K562 (cell line): ENCODE results near the gene EXOSC6. TPM values are rescaled to one million over a fixed set of nuclear protein-coding genes. Genes with fewer than 3 reads are reported as not detected.
A peak's percentile ranks its signal among the peaks of the same experiment; 100 is the strongest.

Experiments used
- ARNT ChIP-seq, 2 experiments: fragments of 450-650 bp; IDR thresholded peaks; 2 replicates each; pipeline ENCODE4 v1.6.1; 2016; ENCODE audit warnings: mild to moderate bottlenecking in 1 of 2
- COPS2 ChIP-seq: fragments of 450-650 bp; conservative IDR thresholded peaks from 2 replicates; pipeline ENCODE4 v1.6.1; 2016; ENCODE audit warnings: mild to moderate bottlenecking, moderate library complexity
- CREM ChIP-seq: IDR thresholded peaks from 2 replicates; pipeline ENCODE4 v1.6.1; 2014; ENCODE audit warnings: antibody characterized with exemption, low read depth
- EGR1 ChIP-seq: fragments of 450-650 bp; conservative IDR thresholded peaks from 2 replicates; pipeline ENCODE4 v1.6.1; 2017; ENCODE audit warnings: mild to moderate bottlenecking
- ELF2 ChIP-seq: fragments of 250-450 bp; sonication (Bioruptor Pico); IDR thresholded peaks from 2 replicates; pipeline ENCODE4 v1.5.0; 2021; ENCODE audit warnings: mild to moderate bottlenecking
- GABPA ChIP-seq: fragments of 200-800 bp; sonication (Bioruptor generic); conservative IDR thresholded peaks from 2 replicates; pipeline ENCODE4 v1.6.1; 2016; ENCODE audit warnings: low read depth, missing genetic modification characterization, missing compliant biosample characterization
- GATAD2B ChIP-seq: fragments of 450-650 bp; IDR thresholded peaks from 2 replicates; pipeline ENCODE4 v1.6.1; 2017; ENCODE audit warnings: mild to moderate bottlenecking, borderline replicate concordance
- HDAC2 ChIP-seq: fragments of 450-650 bp; IDR thresholded peaks from 2 replicates; pipeline ENCODE4 v1.6.1; 2016; ENCODE audit warnings: mild to moderate bottlenecking
- HDAC6 ChIP-seq: IDR thresholded peaks from 2 replicates; pipeline ENCODE4 v1.6.1; 2012; ENCODE audit warnings: low read depth, mild to moderate bottlenecking, control low read depth, inconsistent platforms, low read length, moderate library complexity
- KDM2B ChIP-seq: fragments of 250-450 bp; sonication (Bioruptor Pico); IDR thresholded peaks from 2 replicates; pipeline ENCODE4 v1.8.0; 2021; ENCODE audit warnings: mild to moderate bottlenecking, moderate library complexity
- NR2F6 ChIP-seq: fragments of 450-650 bp; formaldehyde crosslinking; IDR thresholded peaks from 2 replicates; pipeline ENCODE4 v1.4.0; 2020; ENCODE audit warnings: mild to moderate bottlenecking
- RBBP5 ChIP-seq: fragments of 200-600 bp; sonication (generic); IDR thresholded peaks from 2 replicates; pipeline ENCODE4 v1.6.1; 2012; ENCODE audit warnings: borderline replicate concordance, mild to moderate bottlenecking, low read length, control low read depth, inconsistent platforms; ENCODE audit not compliant: insufficient read depth, poor library complexity, severe bottlenecking
- SMARCE1 ChIP-seq: fragments of 450-650 bp; IDR thresholded peaks from 2 replicates; pipeline ENCODE4 v1.7.1; 2016; ENCODE audit warnings: mild to moderate bottlenecking
- TEAD4 ChIP-seq, 2 experiments: sonication (generic) in 1 of 2; formaldehyde crosslinking in 1 of 2; IDR thresholded peaks; 2 replicates each; pipeline versions ENCODE4 v1.6.1 to v1.8.0; 2012 to 2022; ENCODE audit warnings: borderline replicate concordance in 1 of 2, inconsistent platforms in 1 of 2, low read length in 1 of 2, mild to moderate bottlenecking in 1 of 2, missing genetic modification reagents in 1 of 2
- TFAM ChIP-seq: fragments of 250-450 bp; sonication (Bioruptor Pico); conservative IDR thresholded peaks from 2 replicates; pipeline ENCODE4 v1.5.0; 2021; ENCODE audit warnings: mild to moderate bottlenecking, moderate library complexity
- TRIM24 ChIP-seq, 2 experiments: fragments of 450-650 bp; IDR thresholded peaks; 2 replicates each; pipeline ENCODE4 v1.6.1; 2016
- VEZF1 ChIP-seq: fragments of 200-800 bp; sonication (Bioruptor generic); IDR thresholded peaks from 2 replicates; pipeline ENCODE4 v1.6.1; 2017; ENCODE audit warnings: missing genetic modification characterization, missing compliant biosample characterization
- ZNF274 ChIP-seq: IDR thresholded peaks from 2 replicates; pipeline ENCODE4 v1.6.1; 2011; ENCODE audit warnings: low read depth, mild to moderate bottlenecking, low read length, moderate library complexity, borderline replicate concordance
- ZNF282 ChIP-seq: sonication (generic); formaldehyde crosslinking; IDR thresholded peaks from 2 replicates; pipeline ENCODE4 v1.8.1; 2023; ENCODE audit warnings: missing genetic modification reagents
- ZNF445 ChIP-seq: fragments of 250-450 bp; sonication (Bioruptor Pico); IDR thresholded peaks from 2 replicates; pipeline ENCODE4 v1.4.0; 2020; ENCODE audit warnings: low read depth, mild to moderate bottlenecking, moderate library complexity
- ZNF449 ChIP-seq: fragments of 250-450 bp; sonication (Bioruptor Pico); IDR thresholded peaks from 2 replicates; pipeline ENCODE4 v1.8.0; 2022; ENCODE audit warnings: moderate library complexity, mild to moderate bottlenecking, inconsistent platforms
- ZNF75A ChIP-seq: fragments of 450-650 bp; formaldehyde crosslinking; IDR thresholded peaks from 2 replicates; pipeline ENCODE4 v1.4.0; 2020; ENCODE audit warnings: mild to moderate bottlenecking
- polyA plus RNA-seq, 8 experiments: library from polyadenylated mRNA; depleted of rRNA in 4 of 8; stranded (reverse) in 5 of 8; unstranded in 3 of 8; fragments of >200 nt; fragmentation: Nextera tagmentation in 2 of 8; fragmentation: Illumina TruSeq in 1 of 8; extraction: Ambion mirVana in 2 of 8; extraction: Trizol in 1 of 8; gene quantifications; 2 replicates each; pipeline versions ENCODE4 v1.2.1 to v1.2.3, GENCODE V29; 2011 to 2014; ENCODE audit warnings: inconsistent platforms in 1 of 8, missing spikeins in 1 of 8
- total RNA-seq, 7 experiments: library from RNA; depleted of rRNA in 6 of 7; stranded (reverse); fragments of >200 nt in 6 of 7; fragmentation: Illumina TruSeq in 2 of 7; extraction: Trizol in 2 of 7; gene quantifications; 2 replicates each; pipeline versions ENCODE4 v1.2.1 to v1.2.3, GENCODE V29; 2011 to 2021; ENCODE audit warnings: low replicate concordance in 1 of 7
- TF ChIP-seq, protein P1 (sequence below): fragments of 250-450 bp; sonication (Bioruptor Pico); IDR thresholded peaks from 2 replicates; pipeline ENCODE4 v1.5.0; 2021
- TF ChIP-seq, protein P2 (sequence below): fragments of 450-650 bp; IDR thresholded peaks from 2 replicates; pipeline ENCODE4 v1.6.1; 2016; ENCODE audit warnings: mild to moderate bottlenecking

The EXOSC6 gene
- total and polyA plus RNA-seq, 9 of the 15 experiments (the other 6 are each of a cell fraction or from before 2014, with no cell fraction given) = 9.2 to 29.0 (median 15.6) TPM

GRCh38 chr16:70251629-70252354, at the start of gene EXOSC6 (continued):
- TF ChIP-seq KDM2B (CRISPR knock-in tag) (peak; percentile 93), VEZF1 (CRISPR knock-in tag) (peak; percentile 65; the same call in 1 of the 2 replicates), GABPA (tag) (peak; percentile 90), EGR1 (no peak), RBBP5 (peak; percentile 60), ZNF445 (CRISPR knock-in tag) (peak; percentile 40; the same call in 1 of the 2 replicates), ZNF274 (no peak), SMARCE1 (no peak), ZNF282 (CRISPR knock-in tag) (no peak), ELF2 (CRISPR knock-in tag) (peak; percentile 93), GATAD2B (no peak), ZNF75A (peak; percentile 76; the same call in 1 of the 2 replicates), TRIM24 (IDR thresholded peaks at IDR 0.05) (peak in 1 of 2 experiments; percentile 33; a peak in 1 of 4 replicates), CREM (peak; percentile 80), TEAD4 (IDR thresholded peaks at IDR 0.05; ENCODE audit: low read length) (peak; percentile 57), TEAD4 (CRISPR knock-in tag; IDR thresholded peaks at IDR 0.05; ENCODE audit: borderline replicate concordance) (no peak), NR2F6 (CRISPR knock-in tag) (peak; percentile 93), TFAM (no peak), HDAC6 (no peak; the same call in 1 of the 2 replicates), HDAC2 (0 out of 2 replicates have a peak, but pooled peaks have one; percentile 26), COPS2 (no peak), ARNT (IDR thresholded peaks at IDR 0.05) (no peak), ZNF449 (no peak)
- TF ChIP-seq, protein P1, sequence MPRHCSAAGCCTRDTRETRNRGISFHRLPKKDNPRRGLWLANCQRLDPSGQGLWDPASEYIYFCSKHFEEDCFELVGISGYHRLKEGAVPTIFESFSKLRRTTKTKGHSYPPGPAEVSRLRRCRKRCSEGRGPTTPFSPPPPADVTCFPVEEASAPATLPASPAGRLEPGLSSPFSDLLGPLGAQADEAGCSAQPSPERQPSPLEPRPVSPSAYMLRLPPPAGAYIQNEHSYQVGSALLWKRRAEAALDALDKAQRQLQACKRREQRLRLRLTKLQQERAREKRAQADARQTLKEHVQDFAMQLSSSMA (CRISPR knock-in tag) = peak; percentile 94
- TF ChIP-seq, protein P2, sequence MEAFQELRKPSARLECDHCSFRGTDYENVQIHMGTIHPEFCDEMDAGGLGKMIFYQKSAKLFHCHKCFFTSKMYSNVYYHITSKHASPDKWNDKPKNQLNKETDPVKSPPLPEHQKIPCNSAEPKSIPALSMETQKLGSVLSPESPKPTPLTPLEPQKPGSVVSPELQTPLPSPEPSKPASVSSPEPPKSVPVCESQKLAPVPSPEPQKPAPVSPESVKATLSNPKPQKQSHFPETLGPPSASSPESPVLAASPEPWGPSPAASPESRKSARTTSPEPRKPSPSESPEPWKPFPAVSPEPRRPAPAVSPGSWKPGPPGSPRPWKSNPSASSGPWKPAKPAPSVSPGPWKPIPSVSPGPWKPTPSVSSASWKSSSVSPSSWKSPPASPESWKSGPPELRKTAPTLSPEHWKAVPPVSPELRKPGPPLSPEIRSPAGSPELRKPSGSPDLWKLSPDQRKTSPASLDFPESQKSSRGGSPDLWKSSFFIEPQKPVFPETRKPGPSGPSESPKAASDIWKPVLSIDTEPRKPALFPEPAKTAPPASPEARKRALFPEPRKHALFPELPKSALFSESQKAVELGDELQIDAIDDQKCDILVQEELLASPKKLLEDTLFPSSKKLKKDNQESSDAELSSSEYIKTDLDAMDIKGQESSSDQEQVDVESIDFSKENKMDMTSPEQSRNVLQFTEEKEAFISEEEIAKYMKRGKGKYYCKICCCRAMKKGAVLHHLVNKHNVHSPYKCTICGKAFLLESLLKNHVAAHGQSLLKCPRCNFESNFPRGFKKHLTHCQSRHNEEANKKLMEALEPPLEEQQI = peak; percentile 81
